Left lobe of liver (tissue), 1 donor: ENCODE data around the gene OPRL1. TPM values are rescaled to one million over a fixed set of nuclear protein-coding genes. Genes with fewer than 3 reads are reported as not detected.

Experiments
- total RNA-seq: library from RNA; stranded (reverse); gene quantifications from one replicate; pipeline ENCODE4 v1.2.1, GENCODE V29; 2021
- donor health status: DM: no; HTN: yes; CAD: no.

The OPRL1 gene
- total RNA-seq, 1 donor from 2014 or later, result 0.15 TPM

Other genes starting within 250 kb of the OPRL1 start
- 4.7 TPM for gene ZBTB46, start 248.8 kb upstream of the OPRL1 start, total RNA-seq
- gene ABHD16B, start 218.6 kb upstream of the OPRL1 start, total RNA-seq, result not detected
- gene TPD52L2, start 214.8 kb upstream of the OPRL1 start, total RNA-seq, result 17.3 TPM
- 17.8 TPM for gene DNAJC5, start 185.0 kb upstream of the OPRL1 start, total RNA-seq
- 20.2 TPM for gene UCKL1, start 123.7 kb upstream of the OPRL1 start, total RNA-seq
- gene ZNF512B, start 110.2 kb upstream of the OPRL1 start, total RNA-seq, result 21.4 TPM
- gene SAMD10, start 100.4 kb upstream of the OPRL1 start, total RNA-seq, result 3.5 TPM
- gene PRPF6, start 99.0 kb upstream of the OPRL1 start, total RNA-seq, result 24.2 TPM
- gene C20orf204, start 43.9 kb upstream of the OPRL1 start, total RNA-seq, result 0.68 TPM
- 8.1 TPM for gene SOX18, start 30.4 kb upstream of the OPRL1 start, total RNA-seq
- gene TCEA2, start 16.9 kb upstream of the OPRL1 start, total RNA-seq, result 49.2 TPM
- gene RGS19, start 564 bp upstream of the OPRL1 start, total RNA-seq, result 4.6 TPM
- not detected for gene LKAAEAR1, start 4.3 kb downstream of the OPRL1 start, total RNA-seq
- not detected for gene NPBWR2, start 27.5 kb downstream of the OPRL1 start, total RNA-seq
- not detected for gene MYT1, start 84.4 kb downstream of the OPRL1 start, total RNA-seq
- gene PCMTD2, start 175.7 kb downstream of the OPRL1 start, total RNA-seq, result 29.3 TPM